Endothelial cell of umbilical vein (primary cell): ENCODE measurements around the gene KHNYN. TPM values are rescaled to one million over a fixed set of nuclear protein-coding genes. Genes with fewer than 3 reads are reported as not detected.

Experiments
- BruUV-seq: library from RNA; stranded (reverse); fragments of 400-500 nt; replicated peaks from 2 replicates; lab custom pipeline; 2021; lab: Mats Ljungman, UMichigan
- CTCF ChIA-PET: fragments of 300-600, 350-600 bp; sonication (Branson Sonifier 250); formaldehyde crosslinking; loops from one replicate; lab custom pipeline; 2021; ENCODE audit warnings: antibody characterized with exemption, inconsistent platforms; lab: Charles Lee
- POLR2A ChIA-PET: fragments of 300-600, 350-600 bp; sonication (Branson Sonifier 250); formaldehyde crosslinking; loops from one replicate; lab custom pipeline; 2021; ENCODE audit warnings: antibody characterized with exemption, inconsistent platforms; lab: Charles Lee
- DNase-seq: peaks from one replicate; pipeline ENCODE4 v3.0.0-alpha.2; 2011; ENCODE audit warnings: low read depth, low spot score
- FAIRE-seq: peaks from 2 replicates; lab custom pipeline; 2011; peaks lifted over from hg19 to GRCh38; lab: Jason Lieb, UNC
- H2AFZ ChIP-seq: 2 replicates; pipeline ENCODE4 v1.6.0; 2012; ENCODE audit warnings: low read depth, low read length, control low read depth, inconsistent platforms
- H3K27ac ChIP-seq: 2 replicates; pipeline ENCODE4 v1.5.1; 2011; ENCODE audit warnings: low read depth, mild to moderate bottlenecking, control low read depth, low read length, moderate library complexity; ENCODE audit not compliant: insufficient read depth
- H3K27me3 ChIP-seq, 2 experiments: 2 replicates each; pipeline versions ENCODE4 v1.6.0 to v1.6.1; 2011; ENCODE audit warnings: low read length in 2 of 2, mixed read lengths in 1 of 2; ENCODE audit not compliant: control insufficient read depth in 2 of 2, insufficient read depth in 2 of 2
- H3K36me3 ChIP-seq, 2 experiments: 2 replicates in 1 of 2; 3 replicates in 1 of 2; pipeline ENCODE4 v1.5.1; 2011; ENCODE audit warnings: low read length in 2 of 2, mild to moderate bottlenecking in 1 of 2, moderate library complexity in 1 of 2; ENCODE audit not compliant: control insufficient read depth in 2 of 2, insufficient read depth in 2 of 2; ENCODE audit errors: extremely low read depth in 1 of 2
- H3K4me1 ChIP-seq: 3 replicates; pipeline ENCODE4 v1.5.1; 2011; ENCODE audit warnings: mild to moderate bottlenecking, low read length; ENCODE audit not compliant: control insufficient read depth, insufficient read depth; ENCODE audit errors: extremely low read depth
- H3K4me2 ChIP-seq: 2 replicates; pipeline ENCODE4 v1.6.1; 2011; ENCODE audit warnings: low read length, control low read depth, mixed read lengths; ENCODE audit not compliant: insufficient read depth
- H3K4me3 ChIP-seq, 3 experiments: fragments of 200-600 bp in 1 of 3; sonication (generic), shearing (Covaris generic) in 1 of 3; replicated peaks in 1 of 3; 2 replicates each; pipeline ENCODE4 v1.5.1; 2011 to 2016; ENCODE audit warnings: control low read depth in 3 of 3, low read length in 3 of 3, mild to moderate bottlenecking in 2 of 3, inconsistent platforms in 1 of 3, low read depth in 1 of 3, moderate library complexity in 1 of 3; ENCODE audit not compliant: insufficient read depth in 1 of 3
- H3K79me2 ChIP-seq: 2 replicates; pipeline ENCODE4 v1.6.0; 2012; ENCODE audit warnings: low read length, inconsistent platforms; ENCODE audit not compliant: control insufficient read depth, insufficient read depth
- H3K9ac ChIP-seq: replicated peaks from 2 replicates; pipeline ENCODE3; 2011; ENCODE audit warnings: low read length, control low read depth; ENCODE audit not compliant: insufficient read depth; ENCODE audit errors: extremely low read depth
- H3K9me1 ChIP-seq: replicated peaks from 3 replicates; pipeline ENCODE4 v1.6.0; 2011; ENCODE audit warnings: mild to moderate bottlenecking, low read length; ENCODE audit not compliant: control insufficient read depth, insufficient read depth; ENCODE audit errors: extremely low read depth
- H3K9me3 ChIP-seq: replicated peaks from 2 replicates; pipeline ENCODE4 v1.5.1; 2012; ENCODE audit warnings: low read length, inconsistent platforms; ENCODE audit not compliant: control insufficient read depth, insufficient read depth
- H4K20me1 ChIP-seq: replicated peaks from 2 replicates; pipeline ENCODE3; 2011; ENCODE audit warnings: mild to moderate bottlenecking, low read length; ENCODE audit not compliant: control insufficient read depth, insufficient read depth; ENCODE audit errors: extremely low read depth
- EZH2 ChIP-seq: IDR thresholded peaks from 2 replicates; pipeline ENCODE4 v1.6.1; 2012; ENCODE audit warnings: borderline replicate concordance, low read depth, mild to moderate bottlenecking, moderate library complexity, low read length, inconsistent platforms; ENCODE audit not compliant: severe bottlenecking
- FOS ChIP-seq: IDR thresholded peaks from 2 replicates; pipeline ENCODE4 v1.6.1; 2011; ENCODE audit warnings: mild to moderate bottlenecking, low read length, moderate library complexity, borderline replicate concordance; ENCODE audit not compliant: insufficient read depth
- GATA2 ChIP-seq: IDR thresholded peaks from 2 replicates; pipeline ENCODE4 v1.7.0; 2011; ENCODE audit warnings: low read depth, mild to moderate bottlenecking, moderate library complexity, mixed read lengths, low read length; ENCODE audit not compliant: insufficient read length, insufficient read depth
- JUN ChIP-seq: IDR thresholded peaks from 2 replicates; pipeline ENCODE4 v1.6.1; 2011; ENCODE audit warnings: borderline replicate concordance, low read depth; ENCODE audit not compliant: insufficient read length, insufficient read depth
- MYC ChIP-seq: IDR thresholded peaks from one replicate; pipeline ENCODE4 v1.6.1; 2011; ENCODE audit warnings: mild to moderate bottlenecking, low read depth, low read length
- POLR2A ChIP-seq: IDR thresholded peaks from 2 replicates; pipeline ENCODE4 v1.6.1; 2012; ENCODE audit warnings: low read depth, mild to moderate bottlenecking, control low read depth, low read length
- POLR2AphosphoS5 ChIP-seq: IDR thresholded peaks from 2 replicates; pipeline ENCODE4 v1.6.1; 2012; ENCODE audit warnings: low read depth, mild to moderate bottlenecking, control low read depth, low read length, moderate library complexity; ENCODE audit not compliant: insufficient read depth
- dilution Hi-C: fragments of 300-500 bp; cut with MboI; formaldehyde crosslinking; loops from one replicate; pipeline ENCODE4 v1.15.0; 2019; ENCODE audit warnings: low sequenced_read_pairs; ENCODE audit not compliant: extremely low pct_ligation_motif_present
- intact Hi-C: fragments of 100-400 bp; cut with micrococcal nuclease; formaldehyde crosslinking; loops from one replicate; pipeline ENCODE4 v1.10.0; 2022
- polyA plus RNA-seq, 4 experiments: library from polyadenylated mRNA; depleted of rRNA in 3 of 4; stranded (reverse) in 3 of 4; unstranded in 1 of 4; fragments of >200 nt; gene quantifications; 2 replicates each; pipeline versions ENCODE4 v1.2.1 to v1.2.3, GENCODE V29; 2011 to 2012; ENCODE audit warnings: missing spikeins in 1 of 4
- total RNA-seq: library from RNA; stranded (reverse); gene quantifications from 2 replicates; pipeline ENCODE4 v1.2.3, GENCODE V29; 2021
- TF ChIP-seq, protein P1 (sequence below): IDR thresholded peaks from 2 replicates; pipeline ENCODE4 v1.6.1; 2011; ENCODE audit not compliant: insufficient read depth, insufficient read length
- TF ChIP-seq, protein P2 (sequence below), 2 donors: IDR thresholded peaks; 1 replicate in 1 of 2; 2 replicates in 1 of 2; pipeline ENCODE4 v1.5.1; 2011; ENCODE audit warnings: low read length in 2 of 2, mild to moderate bottlenecking in 2 of 2, moderate library complexity in 2 of 2, control low read depth in 1 of 2, inconsistent platforms in 1 of 2, low read depth in 1 of 2; ENCODE audit not compliant: insufficient read depth in 1 of 2; ENCODE audit errors: extremely low read depth in 1 of 2

The KHNYN gene
- total and polyA plus RNA-seq, 2 donors (not counting 3 experiments of a cell fraction or from before 2014, with no cell fraction given), result 25.4 to 63.3 TPM

DNA sequence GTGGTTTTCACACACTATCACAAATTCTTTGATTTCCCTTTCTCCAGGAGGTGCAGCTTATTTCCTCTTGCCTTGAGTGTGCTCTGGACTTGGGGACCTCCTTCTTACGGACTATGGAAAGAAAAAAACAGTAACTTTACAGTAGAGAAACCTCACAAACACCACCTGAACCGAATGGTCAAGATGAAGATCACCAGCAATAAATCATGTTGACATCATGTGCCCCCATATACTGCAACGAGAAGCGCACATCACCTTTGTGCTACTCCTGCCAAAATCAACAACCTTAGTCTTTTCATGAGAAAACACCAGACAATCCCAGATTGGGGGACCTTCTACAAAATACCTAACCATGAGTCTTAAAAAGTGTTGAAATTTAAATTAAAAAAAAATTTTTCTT is 44.2 kb upstream of the KHNYN start:
- H4K20me1 ChIP-seq, result no peaks in the 10 kb centered on the region
- H3K9me3 ChIP-seq, result no peaks in the 10 kb centered on the region
- no peaks in the 10 kb centered on the region for H3K36me3 ChIP-seq
- H3K4me1 ChIP-seq, result peaks cover 7% of the 10 kb centered on the region
- ChIA-PET POLR2A (no interaction called here), CTCF (interaction anchor here (0.6 to 2.8 kb wide), 5 partner anchors 15 to 1072 kb away, joined by 3 to 6 read pairs (median 3); no protein-coding TSS in a partner anchor)
- TF ChIP-seq, protein P1, sequence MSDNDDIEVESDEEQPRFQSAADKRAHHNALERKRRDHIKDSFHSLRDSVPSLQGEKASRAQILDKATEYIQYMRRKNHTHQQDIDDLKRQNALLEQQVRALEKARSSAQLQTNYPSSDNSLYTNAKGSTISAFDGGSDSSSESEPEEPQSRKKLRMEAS, result no peak
- TF ChIP-seq JUN (no peak), POLR2AphosphoS5 (no peak), GATA2 (no peak), POLR2A (no peak), EZH2 (no peak), FOS (no peak), MYC (no peak)
- TF ChIP-seq, protein P2, sequence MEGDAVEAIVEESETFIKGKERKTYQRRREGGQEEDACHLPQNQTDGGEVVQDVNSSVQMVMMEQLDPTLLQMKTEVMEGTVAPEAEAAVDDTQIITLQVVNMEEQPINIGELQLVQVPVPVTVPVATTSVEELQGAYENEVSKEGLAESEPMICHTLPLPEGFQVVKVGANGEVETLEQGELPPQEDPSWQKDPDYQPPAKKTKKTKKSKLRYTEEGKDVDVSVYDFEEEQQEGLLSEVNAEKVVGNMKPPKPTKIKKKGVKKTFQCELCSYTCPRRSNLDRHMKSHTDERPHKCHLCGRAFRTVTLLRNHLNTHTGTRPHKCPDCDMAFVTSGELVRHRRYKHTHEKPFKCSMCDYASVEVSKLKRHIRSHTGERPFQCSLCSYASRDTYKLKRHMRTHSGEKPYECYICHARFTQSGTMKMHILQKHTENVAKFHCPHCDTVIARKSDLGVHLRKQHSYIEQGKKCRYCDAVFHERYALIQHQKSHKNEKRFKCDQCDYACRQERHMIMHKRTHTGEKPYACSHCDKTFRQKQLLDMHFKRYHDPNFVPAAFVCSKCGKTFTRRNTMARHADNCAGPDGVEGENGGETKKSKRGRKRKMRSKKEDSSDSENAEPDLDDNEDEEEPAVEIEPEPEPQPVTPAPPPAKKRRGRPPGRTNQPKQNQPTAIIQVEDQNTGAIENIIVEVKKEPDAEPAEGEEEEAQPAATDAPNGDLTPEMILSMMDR (IDR thresholded peaks at IDR 0.05; ENCODE audit: extremely low read depth in 1 of 2, insufficient read depth in 1 of 2, low read depth in 1 of 2, low read length in 2 of 2), result no peak
- FAIRE-seq, result no peak
- H3K27ac ChIP-seq, result no peak overlapping the region
- H3K27me3 ChIP-seq, result peaks cover 1 to 11% of the 10 kb centered on the region in 2 experiments
- no peak for DNase-seq
- H3K4me3 ChIP-seq, result no peak overlapping the region
- H2AFZ ChIP-seq, result no peak overlapping the region
- dilution Hi-C loops (no loop called here), intact Hi-C loops (no loop called here)
- H3K79me2 ChIP-seq, result no peaks in the 10 kb centered on the region
- no peaks in the 10 kb centered on the region for H3K9me1 ChIP-seq
- H3K9ac ChIP-seq, result no peak overlapping the region
- H3K4me2 ChIP-seq, result no peak overlapping the region
- no TSS peak for BruUV-seq
